Spleen (tissue), 11 donors: ENCODE measurements around the gene MON2. TPM values are rescaled to one million over a fixed set of nuclear protein-coding genes. Genes with fewer than 3 reads are reported as not detected.

Experiments used
- DNase-seq: peaks from one replicate; pipeline ENCODE4 v3.0.0-alpha.2; 2020
- H3K27ac ChIP-seq, 8 donors: fragments of 200-600 bp; sonication (generic) in 7 of 8; 1 replicate in 4 of 8; 2 replicates in 4 of 8; pipeline versions ENCODE4 v1.5.0 to v1.8.0; 2016 to 2021; ENCODE audit warnings: inconsistent platforms in 4 of 8, mild to moderate bottlenecking in 4 of 8, moderate library complexity in 1 of 8
- H3K27me3 ChIP-seq, 7 donors: fragments of 200-600 bp; sonication (generic) in 6 of 7; replicated peaks in 1 of 7; 1 replicate in 4 of 7; 2 replicates in 3 of 7; pipeline versions ENCODE4 v1.5.0 to v1.8.0; 2016 to 2021; ENCODE audit warnings: inconsistent platforms in 3 of 7, mild to moderate bottlenecking in 1 of 7
- H3K36me3 ChIP-seq, 6 donors: fragments of 200-600 bp; sonication (generic) in 5 of 6; 1 replicate in 4 of 6; 2 replicates in 2 of 6; pipeline versions ENCODE4 v1.5.0 to v1.8.0; 2016 to 2021; ENCODE audit warnings: inconsistent platforms in 2 of 6
- H3K4me1 ChIP-seq, 6 donors: fragments of 200-600 bp; sonication (generic) in 5 of 6; 1 replicate in 3 of 6; 2 replicates in 3 of 6; pipeline versions ENCODE4 v1.5.0 to v1.8.0; 2016 to 2021; ENCODE audit warnings: inconsistent platforms in 3 of 6
- H3K4me3 ChIP-seq, 8 donors: fragments of 200-600 bp; sonication (generic) in 7 of 8; 1 replicate in 4 of 8; 2 replicates in 4 of 8; pipeline versions ENCODE4 v1.5.0 to v1.8.0; 2016 to 2021; ENCODE audit warnings: inconsistent platforms in 4 of 8, mild to moderate bottlenecking in 4 of 8, moderate library complexity in 2 of 8
- H3K9me3 ChIP-seq, 8 donors: fragments of 200-600 bp; sonication (generic) in 7 of 8; 1 replicate in 4 of 8; 2 replicates in 4 of 8; pipeline versions ENCODE4 v1.5.0 to v1.8.0; 2016 to 2021; ENCODE audit warnings: inconsistent platforms in 4 of 8
- POLR2A ChIP-seq, 3 donors: fragments of 450-650 bp; IDR thresholded peaks; one replicate each; pipeline ENCODE4 v1.5.1; 2017; ENCODE audit warnings: antibody characterized with exemption in 3 of 3, mild to moderate bottlenecking in 1 of 3
- POLR2AphosphoS5 ChIP-seq, 3 donors: sonication (generic); formaldehyde crosslinking; IDR thresholded peaks; one replicate each; pipeline ENCODE4 v1.5.1; 2017; ENCODE audit warnings: antibody characterized with exemption in 3 of 3
- WGBS, 5 donors: extraction: QIAGEN DNeasy Blood & Tissue Kit in 3 of 5; methylation state at CpG; one replicate each; pipeline versions ENCODE4 v1.1.5 to v1.1.7; 2013 to 2018; 5-methylcytosine and 5-hydroxymethylcytosine counted together
- intact Hi-C: fragments of 100-400 bp; cut with DNase I; formaldehyde crosslinking; loops from one replicate; pipeline ENCODE4 v1.15.0; 2023; ENCODE audit warnings: low total_unique reads
- polyA plus RNA-seq, 3 donors: library from polyadenylated mRNA; stranded (reverse); fragments of 200-250 nt; gene quantifications; one replicate each; pipeline ENCODE4 v1.2.1, GENCODE V29; 2013
- total RNA-seq, 7 donors: library from RNA; depleted of rRNA in 3 of 7; stranded (reverse); fragments of >200 nt in 3 of 7; fragmentation: NEBNext Ultra II Directional in 4 of 7; extraction: Animal tissue kit (Norgen Biotek cat#: 25700) in 4 of 7; gene quantifications; one replicate each; pipeline versions ENCODE4 v1.1.0 to v1.2.1, GENCODE V29; 2016 to 2021
- TF ChIP-seq, protein P1 (sequence below), 11 experiments: fragments of 200-600 bp in 7 of 11; fragments of 450-650 bp in 4 of 11; sonication (generic) in 4 of 11; IDR thresholded peaks in 8 of 11; conservative IDR thresholded peaks in 3 of 11; 1 replicate in 7 of 11; 2 replicates in 4 of 11; pipeline versions ENCODE4 v1.4.0 to v1.8.0; 2016 to 2021; ENCODE audit warnings: antibody characterized with exemption in 11 of 11, inconsistent platforms in 4 of 11, mild to moderate bottlenecking in 1 of 11
- donor health status: healthy with polysubstance abuse.
- donor health status: DM: no; HTN: no; CAD: no; lungs with moderate emphysema.
- donor health status: DM: no; HTN: no; CAD: no.
- donor health status: Bipolar disorder and iron deficiency.
- donor health status: healthy.
- donor health status: DM: no; HTN: no; CAD: no.
- donor health status: DM: yes; HTN: yes; CAD: no.

The MON2 gene
- total and polyA plus RNA-seq, 10 donors: 10.8 to 181 (median 82.0) TPM

DNA sequence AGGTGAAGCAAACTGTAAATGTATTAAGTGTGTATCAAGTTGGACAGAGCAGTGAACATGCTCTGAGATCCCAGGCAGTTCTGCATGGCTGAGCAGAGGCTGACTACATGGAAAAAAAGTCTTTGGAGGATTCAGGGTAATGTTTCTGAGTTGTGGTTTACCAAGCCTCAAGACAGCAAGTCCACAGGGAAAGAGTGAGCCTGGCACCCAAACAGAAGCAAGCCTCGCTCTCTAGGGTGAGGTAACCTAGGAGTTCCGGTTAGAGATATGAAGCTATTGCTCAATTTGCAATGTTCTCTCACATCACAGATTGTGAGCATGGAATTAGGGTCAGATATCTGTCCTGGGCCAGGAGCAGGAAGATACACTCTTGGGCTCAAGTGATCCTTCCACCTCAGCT lies 158.6 kb downstream of the MON2 start:
- no peak overlapping the region for H3K4me3 ChIP-seq
- H3K4me1 ChIP-seq: peaks cover 0 to 5% (median 0%) of the 10 kb centered on the region in 6 donors
- peaks cover 0 to 18% (median 0%) of the 10 kb centered on the region in 7 donors for H3K27me3 ChIP-seq
- no peaks in the 10 kb centered on the region for H3K36me3 ChIP-seq
- no peaks in the 10 kb centered on the region for H3K9me3 ChIP-seq
- TF ChIP-seq, protein P1, sequence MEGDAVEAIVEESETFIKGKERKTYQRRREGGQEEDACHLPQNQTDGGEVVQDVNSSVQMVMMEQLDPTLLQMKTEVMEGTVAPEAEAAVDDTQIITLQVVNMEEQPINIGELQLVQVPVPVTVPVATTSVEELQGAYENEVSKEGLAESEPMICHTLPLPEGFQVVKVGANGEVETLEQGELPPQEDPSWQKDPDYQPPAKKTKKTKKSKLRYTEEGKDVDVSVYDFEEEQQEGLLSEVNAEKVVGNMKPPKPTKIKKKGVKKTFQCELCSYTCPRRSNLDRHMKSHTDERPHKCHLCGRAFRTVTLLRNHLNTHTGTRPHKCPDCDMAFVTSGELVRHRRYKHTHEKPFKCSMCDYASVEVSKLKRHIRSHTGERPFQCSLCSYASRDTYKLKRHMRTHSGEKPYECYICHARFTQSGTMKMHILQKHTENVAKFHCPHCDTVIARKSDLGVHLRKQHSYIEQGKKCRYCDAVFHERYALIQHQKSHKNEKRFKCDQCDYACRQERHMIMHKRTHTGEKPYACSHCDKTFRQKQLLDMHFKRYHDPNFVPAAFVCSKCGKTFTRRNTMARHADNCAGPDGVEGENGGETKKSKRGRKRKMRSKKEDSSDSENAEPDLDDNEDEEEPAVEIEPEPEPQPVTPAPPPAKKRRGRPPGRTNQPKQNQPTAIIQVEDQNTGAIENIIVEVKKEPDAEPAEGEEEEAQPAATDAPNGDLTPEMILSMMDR (IDR thresholded peaks at IDR 0.05 in 8 of 11, conservative IDR thresholded peaks at IDR 0.05 in 3 of 11): no peak
- TF ChIP-seq POLR2A (IDR thresholded peaks at IDR 0.05) (no peak), POLR2AphosphoS5 (IDR thresholded peaks at IDR 0.05) (no peak)
- WGBS, 5 donors: 51 to 86% (median 72%) methylated on average over 2 of the region's 2 CpGs
- DNase-seq: no peak
- H3K27ac ChIP-seq: no peak overlapping the region
- intact Hi-C loops: no loop called here

DNA sequence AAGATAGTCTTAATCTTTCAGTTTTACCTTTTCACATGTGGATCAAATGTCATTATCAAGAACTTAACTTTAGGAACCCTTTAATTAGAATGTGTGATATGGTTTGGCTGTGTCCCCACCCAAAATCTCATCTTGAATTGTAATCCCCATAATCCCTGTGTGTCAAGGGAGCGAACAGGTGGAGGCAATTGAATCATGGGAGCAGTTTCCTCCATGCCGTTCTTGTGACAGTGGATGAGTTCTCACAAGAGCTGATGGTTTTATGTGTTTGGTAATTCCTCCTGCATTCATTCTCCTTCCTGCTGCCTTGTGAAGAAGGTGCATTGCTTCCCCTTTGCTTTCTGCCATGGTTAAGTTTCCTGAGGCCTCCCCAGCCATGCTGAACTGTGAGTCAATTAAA lies 160.6 kb downstream of the MON2 start:
- Histone ChIP-seq H3K4me1 (peaks cover 3 to 18% (median 12%) of the 10 kb centered on the region in 6 donors), H3K4me3 (no peak overlapping the region), H3K36me3 (no peaks in the 10 kb centered on the region), H3K27ac (no peak overlapping the region), H3K9me3 (no peaks in the 10 kb centered on the region), H3K27me3 (peaks cover 0 to 37% (median 15%) of the 10 kb centered on the region in 7 donors)
- TF ChIP-seq, protein P1 (IDR thresholded peaks at IDR 0.05 in 8 of 11, conservative IDR thresholded peaks at IDR 0.05 in 3 of 11): no peak
- TF ChIP-seq POLR2A (IDR thresholded peaks at IDR 0.05): no peak
- TF ChIP-seq POLR2AphosphoS5 (IDR thresholded peaks at IDR 0.05): no peak
- DNase-seq: no peak
- intact Hi-C loops: no loop called here
- 66 to 94% (median 81%) methylated on average over 2 of the region's 2 CpGs for WGBS, 5 donors

DNA sequence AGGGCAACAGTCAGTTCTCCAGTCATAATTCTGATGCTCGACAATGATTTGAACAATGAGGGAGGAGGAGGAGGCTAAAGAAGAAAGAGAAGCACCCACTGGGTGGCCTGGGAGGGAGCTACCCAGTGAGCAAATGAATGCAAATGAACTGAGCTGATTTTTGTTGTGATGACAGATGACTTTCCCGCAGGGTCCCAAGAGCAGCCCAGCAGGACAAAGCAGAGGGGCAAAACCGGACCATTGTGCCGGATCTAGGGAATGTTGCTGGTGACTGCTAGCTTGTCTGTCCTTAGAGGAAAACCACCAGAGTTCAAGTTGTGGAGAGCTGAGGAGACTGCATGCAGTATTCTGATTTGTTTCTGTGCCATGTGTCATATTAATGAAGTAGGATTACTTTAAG lies 162.8 kb downstream of the MON2 start:
- intact Hi-C loops: no loop called here
- no peaks in the 10 kb centered on the region for H3K36me3 ChIP-seq
- H3K27ac ChIP-seq: no peak overlapping the region
- WGBS, 5 donors: 73 to 92% (median 86%) methylated on average over 4 of the region's 4 CpGs
- no peaks in the 10 kb centered on the region for H3K9me3 ChIP-seq
- DNase-seq: no peak
- TF ChIP-seq POLR2AphosphoS5 (IDR thresholded peaks at IDR 0.05) (no peak), POLR2A (IDR thresholded peaks at IDR 0.05) (no peak)
- TF ChIP-seq, protein P1 (IDR thresholded peaks at IDR 0.05 in 8 of 11, conservative IDR thresholded peaks at IDR 0.05 in 3 of 11): no peak
- H3K27me3 ChIP-seq: peaks cover 0 to 57% (median 22%) of the 10 kb centered on the region in 7 donors
- H3K4me1 ChIP-seq: peaks cover 8 to 30% (median 21%) of the 10 kb centered on the region in 6 donors
- no peak overlapping the region for H3K4me3 ChIP-seq

DNA sequence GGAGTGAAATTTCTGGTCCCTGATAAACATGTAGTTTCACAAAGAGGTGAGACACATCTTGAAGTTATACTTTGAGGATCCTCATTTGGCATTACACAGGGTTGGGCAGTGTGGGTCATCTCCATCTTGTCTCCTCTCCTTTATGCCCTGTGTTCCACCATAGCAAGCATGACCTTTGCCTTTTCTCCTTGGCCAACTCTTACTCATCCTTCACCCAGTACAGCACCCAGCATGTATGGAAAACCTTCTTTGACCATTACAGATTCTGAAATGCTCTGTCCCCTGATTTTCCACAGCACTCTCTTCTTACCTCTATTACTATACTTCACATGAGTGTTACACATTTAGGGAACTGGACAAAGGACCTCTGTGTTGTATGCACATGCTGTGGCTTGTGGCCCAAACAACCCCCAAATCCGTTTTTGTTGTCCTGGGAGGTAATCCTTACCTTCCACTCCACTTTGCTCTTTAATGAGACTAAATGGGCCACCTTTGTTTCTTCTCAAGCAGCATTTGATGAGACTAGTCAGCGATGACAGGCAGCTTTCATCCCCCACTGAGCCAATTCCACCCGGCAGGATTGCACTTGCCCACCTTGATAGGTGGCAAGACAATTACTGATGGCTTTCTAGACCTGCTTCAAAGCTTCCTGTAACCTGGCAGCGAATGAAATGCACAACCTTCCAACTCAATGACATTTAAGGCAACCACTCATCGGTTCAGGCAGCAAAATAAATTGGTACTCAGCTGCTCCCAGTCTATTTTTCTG lies 163.5 kb downstream of the MON2 start:
- intact Hi-C loops: no loop called here
- peaks cover 0 to 61% (median 22%) of the 10 kb centered on the region in 7 donors for H3K27me3 ChIP-seq
- H3K4me1 ChIP-seq: peaks cover 8 to 28% (median 21%) of the 10 kb centered on the region in 6 donors
- H3K36me3 ChIP-seq: no peaks in the 10 kb centered on the region
- 85 to 97% (median 93%) methylated on average over 5 of the region's 5 CpGs for WGBS, 5 donors
- H3K9me3 ChIP-seq: no peaks in the 10 kb centered on the region
- no peak overlapping the region for H3K4me3 ChIP-seq
- no peak for DNase-seq
- no peak overlapping the region for H3K27ac ChIP-seq
- no peak for TF ChIP-seq POLR2A (IDR thresholded peaks at IDR 0.05)
- no peak for TF ChIP-seq POLR2AphosphoS5 (IDR thresholded peaks at IDR 0.05)
- TF ChIP-seq, protein P1 (IDR thresholded peaks at IDR 0.05 in 8 of 11, conservative IDR thresholded peaks at IDR 0.05 in 3 of 11): no peak
